Smooth muscle cell (in vitro differentiated cells): ENCODE data around the gene PWWP2B. TPM values are rescaled to one million over a fixed set of nuclear protein-coding genes. Genes with fewer than 3 reads are reported as not detected.

Experiments
- DNase-seq: peaks from one replicate; lab custom pipeline; 2025; ENCODE audit not compliant: unreplicated experiment; lab: John Stamatoyannopoulos, UW
- H2AFZ ChIP-seq: fragments of 200-600 bp; sonication (generic); 2 replicates; pipeline ENCODE4 v1.6.0; 2016; ENCODE audit warnings: antibody characterized with exemption, low read depth, mild to moderate bottlenecking
- H3F3A ChIP-seq: fragments of 200-600 bp; sonication (generic); 2 replicates; pipeline ENCODE4 v1.6.0; 2017; ENCODE audit warnings: antibody characterized with exemption, low read depth
- H3K27ac ChIP-seq: fragments of 200-600 bp; sonication (generic); 2 replicates; pipeline ENCODE4 v1.5.1; 2016; ENCODE audit warnings: low read depth, mild to moderate bottlenecking
- H3K27me3 ChIP-seq: fragments of 200-600 bp; sonication (generic); 2 replicates; pipeline ENCODE4 v1.6.1; 2016; ENCODE audit warnings: low read depth, mild to moderate bottlenecking
- H3K36me3 ChIP-seq: fragments of 200-600 bp; sonication (generic); 2 replicates; pipeline ENCODE4 v1.5.1; 2016; ENCODE audit warnings: low read depth
- H3K4me1 ChIP-seq: fragments of 200-600 bp; sonication (generic); 2 replicates; pipeline ENCODE4 v1.5.1; 2016; ENCODE audit warnings: low read depth
- H3K4me2 ChIP-seq: fragments of 200-600 bp; sonication (generic); 2 replicates; pipeline ENCODE4 v1.6.0; 2016; ENCODE audit warnings: mild to moderate bottlenecking
- H3K4me3 ChIP-seq: fragments of 200-600 bp; sonication (generic); 2 replicates; pipeline ENCODE4 v1.5.1; 2016; ENCODE audit warnings: mild to moderate bottlenecking
- H3K79me2 ChIP-seq: fragments of 200-600 bp; sonication (generic); 2 replicates; pipeline ENCODE4 v1.6.0; 2016; ENCODE audit warnings: low read depth, mild to moderate bottlenecking
- H3K9ac ChIP-seq: fragments of 200-600 bp; sonication (generic); 2 replicates; pipeline ENCODE4 v1.6.0; 2016; ENCODE audit warnings: low read depth
- H3K9me3 ChIP-seq: fragments of 200-600 bp; sonication (generic); replicated peaks from 2 replicates; pipeline ENCODE4 v1.5.1; 2016; ENCODE audit warnings: low read depth
- H4K20me1 ChIP-seq: fragments of 200-600 bp; sonication (generic); 2 replicates; pipeline ENCODE4 v1.6.0; 2016; ENCODE audit warnings: low read depth
- WGBS: methylation state at CpG from one replicate; pipeline ENCODE4 v1.1.7; 2016; ENCODE audit warnings: low lambda C conversion rate; 5-methylcytosine and 5-hydroxymethylcytosine counted together
- polyA plus RNA-seq: library from polyadenylated mRNA; unstranded; fragments of >200 nt; fragmentation: Nextera tagmentation; extraction: Ambion mirVana; gene quantifications from 2 replicates; pipeline ENCODE4 v1.2.1, GENCODE V29; 2016
- total RNA-seq: library from RNA; depleted of rRNA; stranded (reverse); fragments of >200 nt; gene quantifications from 2 replicates; pipeline ENCODE4 v1.2.3, GENCODE V29; 2014
- TF ChIP-seq, protein P1 (sequence below): fragments of 200-600 bp; sonication (generic); IDR thresholded peaks from 2 replicates; pipeline ENCODE4 v1.5.1; 2017; ENCODE audit warnings: borderline replicate concordance, mild to moderate bottlenecking, antibody characterized with exemption; ENCODE audit not compliant: insufficient read depth, poor library complexity, severe bottlenecking

Gene PWWP2B
- total and polyA plus RNA-seq, 2 experiments from 2014 or later, result 8.3 to 13.2 TPM

DNA sequence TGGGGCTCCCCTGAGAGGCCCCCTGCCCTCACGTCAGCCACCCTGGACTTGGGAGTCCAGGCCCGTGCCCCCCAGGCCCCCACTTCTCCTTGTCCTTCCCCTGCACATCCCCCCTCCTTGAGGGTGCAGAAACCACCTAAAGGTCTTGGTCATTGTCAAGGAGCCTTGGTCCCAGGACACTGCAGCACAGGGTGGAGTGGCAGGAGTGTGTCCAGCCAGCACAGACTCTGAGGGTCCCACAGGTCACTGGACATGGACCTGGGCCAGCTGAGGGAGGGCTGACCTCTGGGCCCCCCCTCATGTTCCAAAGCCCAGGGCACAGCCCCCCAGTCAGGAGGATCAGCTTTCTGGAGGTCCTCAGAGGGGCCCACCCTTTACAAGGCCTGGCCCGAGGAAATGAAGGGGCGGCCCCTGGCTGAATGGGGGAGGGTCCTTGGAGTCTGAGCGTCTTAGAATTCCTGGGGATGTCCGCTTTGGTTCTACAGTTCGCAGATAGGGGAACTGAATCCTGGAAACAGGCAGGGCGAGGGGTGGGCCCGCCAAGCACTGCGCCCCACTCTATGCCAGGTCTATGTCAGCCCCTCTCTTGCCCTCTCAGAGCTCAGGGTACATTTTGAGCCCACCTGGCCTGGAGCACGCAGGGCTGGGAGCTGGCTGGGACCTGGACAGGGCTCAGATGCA is 54.0 kb downstream of the PWWP2B start:
- no peak overlapping the region for H2AFZ ChIP-seq
- H3K27me3 ChIP-seq, result no peaks in the 10 kb centered on the region
- DNase-seq, result no peak
- H3K9ac ChIP-seq, result no peak overlapping the region
- H3K4me2 ChIP-seq, result no peak overlapping the region
- no peaks in the 10 kb centered on the region for H4K20me1 ChIP-seq
- TF ChIP-seq, protein P1, sequence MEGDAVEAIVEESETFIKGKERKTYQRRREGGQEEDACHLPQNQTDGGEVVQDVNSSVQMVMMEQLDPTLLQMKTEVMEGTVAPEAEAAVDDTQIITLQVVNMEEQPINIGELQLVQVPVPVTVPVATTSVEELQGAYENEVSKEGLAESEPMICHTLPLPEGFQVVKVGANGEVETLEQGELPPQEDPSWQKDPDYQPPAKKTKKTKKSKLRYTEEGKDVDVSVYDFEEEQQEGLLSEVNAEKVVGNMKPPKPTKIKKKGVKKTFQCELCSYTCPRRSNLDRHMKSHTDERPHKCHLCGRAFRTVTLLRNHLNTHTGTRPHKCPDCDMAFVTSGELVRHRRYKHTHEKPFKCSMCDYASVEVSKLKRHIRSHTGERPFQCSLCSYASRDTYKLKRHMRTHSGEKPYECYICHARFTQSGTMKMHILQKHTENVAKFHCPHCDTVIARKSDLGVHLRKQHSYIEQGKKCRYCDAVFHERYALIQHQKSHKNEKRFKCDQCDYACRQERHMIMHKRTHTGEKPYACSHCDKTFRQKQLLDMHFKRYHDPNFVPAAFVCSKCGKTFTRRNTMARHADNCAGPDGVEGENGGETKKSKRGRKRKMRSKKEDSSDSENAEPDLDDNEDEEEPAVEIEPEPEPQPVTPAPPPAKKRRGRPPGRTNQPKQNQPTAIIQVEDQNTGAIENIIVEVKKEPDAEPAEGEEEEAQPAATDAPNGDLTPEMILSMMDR, result no peak
- no peaks in the 10 kb centered on the region for H3K9me3 ChIP-seq
- H3K4me3 ChIP-seq, result no peak overlapping the region
- H3K27ac ChIP-seq, result no peak overlapping the region
- H3K79me2 ChIP-seq, result no peaks in the 10 kb centered on the region
- no peaks in the 10 kb centered on the region for H3K36me3 ChIP-seq
- WGBS, result 78% methylated on average over 11 of the region's 11 CpGs
- peaks cover 15% of the 10 kb centered on the region for H3K4me1 ChIP-seq
- H3F3A ChIP-seq, result peaks cover 7% of the 10 kb centered on the region

DNA sequence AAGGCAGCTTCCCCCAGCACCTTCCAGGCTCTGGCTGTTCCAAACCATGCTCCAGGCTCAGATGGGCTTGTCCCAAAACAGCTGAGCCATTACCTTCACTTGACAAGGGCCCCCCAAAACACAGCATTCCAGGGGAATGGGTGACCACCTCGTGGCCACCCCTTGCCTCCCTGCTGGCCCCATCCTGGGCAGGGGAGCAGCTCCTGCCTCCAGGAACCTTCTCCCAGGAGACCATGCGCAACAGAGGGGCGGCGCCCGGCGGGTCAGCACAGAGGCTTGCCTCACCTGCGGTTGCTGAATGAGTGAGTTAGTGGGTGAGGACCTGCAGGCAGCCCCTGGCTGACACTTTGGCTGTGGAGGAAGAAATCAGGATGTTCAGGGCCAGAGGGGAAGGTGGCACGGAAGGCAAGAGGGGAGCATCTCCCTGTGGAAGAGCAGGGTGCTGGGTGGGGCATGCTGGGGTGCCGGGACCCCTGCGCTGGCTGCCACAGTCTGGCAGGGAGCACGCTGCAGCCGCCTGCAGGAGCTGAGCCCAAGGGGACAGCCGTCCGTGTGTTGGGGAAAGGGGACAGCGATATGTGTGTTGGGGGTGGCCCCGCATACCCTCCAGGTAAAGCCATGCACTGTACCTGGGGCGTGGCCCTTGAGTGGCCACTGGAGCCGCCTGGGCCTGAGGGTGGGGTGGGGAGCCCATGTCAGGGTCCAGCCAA is 54.7 kb downstream of the PWWP2B start:
- Histone ChIP-seq H2AFZ (no peak overlapping the region), H3K4me3 (no peak overlapping the region), H3K9ac (no peak overlapping the region), H3K79me2 (no peaks in the 10 kb centered on the region), H3K36me3 (no peaks in the 10 kb centered on the region), H3K9me3 (no peaks in the 10 kb centered on the region), H3K27ac (no peak overlapping the region), H3K27me3 (no peaks in the 10 kb centered on the region), H3K4me2 (no peak overlapping the region), H3F3A (peaks cover 5% of the 10 kb centered on the region), H3K4me1 (peaks cover 15% of the 10 kb centered on the region), H4K20me1 (no peaks in the 10 kb centered on the region)
- 88% methylated on average over 16 of the region's 18 CpGs for WGBS
- TF ChIP-seq, protein P1, result no peak
- DNase-seq, result no peak

DNA sequence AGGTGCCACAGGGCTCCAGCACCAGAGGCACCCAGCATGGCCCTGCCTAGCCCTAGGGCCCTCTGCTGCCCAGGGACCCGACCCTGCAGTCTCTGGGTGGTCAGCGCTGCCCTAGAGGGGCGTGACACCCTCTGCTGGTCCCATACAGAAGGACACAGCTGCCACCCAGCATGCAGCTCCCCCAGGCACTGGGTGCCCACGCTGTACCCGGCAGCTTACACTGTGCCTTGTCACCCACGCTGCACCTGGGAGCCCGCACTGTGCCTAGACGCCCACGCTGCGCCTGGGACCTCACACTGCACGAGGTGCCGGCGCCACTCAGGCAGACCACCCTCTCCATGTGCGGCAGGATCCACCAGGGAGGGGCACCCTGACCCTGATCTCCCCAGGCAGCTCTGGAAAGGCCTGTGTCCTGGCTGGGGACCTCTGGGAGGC is 55.2 kb downstream of the PWWP2B start:
- Histone ChIP-seq H3F3A (peaks cover 4% of the 10 kb centered on the region), H3K27me3 (no peaks in the 10 kb centered on the region), H3K36me3 (no peaks in the 10 kb centered on the region), H3K4me3 (no peak overlapping the region), H3K9me3 (no peaks in the 10 kb centered on the region), H2AFZ (no peak overlapping the region), H3K27ac (no peak overlapping the region), H3K4me1 (peaks cover 11% of the 10 kb centered on the region), H3K9ac (no peak overlapping the region), H3K79me2 (no peaks in the 10 kb centered on the region), H3K4me2 (no peak overlapping the region), H4K20me1 (no peaks in the 10 kb centered on the region)
- WGBS, result 90% methylated on average over 14 of the region's 14 CpGs
- TF ChIP-seq, protein P1, result peak; percentile 5
- no peak for DNase-seq
